Prostate gland (tissue), 2 donors: Measurements from ENCODE around the gene ACOXL.

Experiments used
- POLR2A ChIP-seq: fragments of 450-650 bp; IDR thresholded peaks from one replicate; pipeline ENCODE4 v1.6.1; 2016; ENCODE audit warnings: antibody characterized with exemption, mild to moderate bottlenecking
- TF ChIP-seq, protein P1 (sequence below), 4 experiments: fragments of 200-600 bp in 2 of 4; fragments of 450-650 bp in 2 of 4; sonication (generic) in 2 of 4; IDR thresholded peaks; 1 replicate in 3 of 4; 2 replicates in 1 of 4; pipeline ENCODE4 v1.5.1; 2016 to 2019; ENCODE audit warnings: antibody characterized with exemption in 4 of 4, mild to moderate bottlenecking in 2 of 4, moderate library complexity in 2 of 4

DNA sequence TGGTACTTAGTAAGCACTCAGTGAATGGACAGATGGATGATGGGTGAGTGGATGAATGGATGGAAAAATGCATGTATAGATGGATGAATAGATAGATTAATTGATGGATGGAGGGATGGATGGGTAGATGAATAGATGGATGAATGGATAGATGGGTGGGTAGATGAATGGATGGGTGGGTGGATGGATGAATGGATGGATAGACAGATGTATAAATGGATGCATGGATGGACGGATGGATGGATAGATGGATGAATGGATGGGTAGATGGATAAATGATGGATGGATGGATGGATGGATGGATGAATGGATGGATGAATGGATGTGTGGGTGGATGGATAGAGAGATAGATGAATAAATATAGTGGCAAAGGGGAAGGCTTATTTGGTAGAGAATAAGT, 83.6 kb downstream of the ACOXL start:
- TF ChIP-seq, protein P1, sequence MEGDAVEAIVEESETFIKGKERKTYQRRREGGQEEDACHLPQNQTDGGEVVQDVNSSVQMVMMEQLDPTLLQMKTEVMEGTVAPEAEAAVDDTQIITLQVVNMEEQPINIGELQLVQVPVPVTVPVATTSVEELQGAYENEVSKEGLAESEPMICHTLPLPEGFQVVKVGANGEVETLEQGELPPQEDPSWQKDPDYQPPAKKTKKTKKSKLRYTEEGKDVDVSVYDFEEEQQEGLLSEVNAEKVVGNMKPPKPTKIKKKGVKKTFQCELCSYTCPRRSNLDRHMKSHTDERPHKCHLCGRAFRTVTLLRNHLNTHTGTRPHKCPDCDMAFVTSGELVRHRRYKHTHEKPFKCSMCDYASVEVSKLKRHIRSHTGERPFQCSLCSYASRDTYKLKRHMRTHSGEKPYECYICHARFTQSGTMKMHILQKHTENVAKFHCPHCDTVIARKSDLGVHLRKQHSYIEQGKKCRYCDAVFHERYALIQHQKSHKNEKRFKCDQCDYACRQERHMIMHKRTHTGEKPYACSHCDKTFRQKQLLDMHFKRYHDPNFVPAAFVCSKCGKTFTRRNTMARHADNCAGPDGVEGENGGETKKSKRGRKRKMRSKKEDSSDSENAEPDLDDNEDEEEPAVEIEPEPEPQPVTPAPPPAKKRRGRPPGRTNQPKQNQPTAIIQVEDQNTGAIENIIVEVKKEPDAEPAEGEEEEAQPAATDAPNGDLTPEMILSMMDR (IDR thresholded peaks at IDR 0.05) = no peak
- no peak for TF ChIP-seq POLR2A
